Panc1 (cell line): ENCODE measurements around the gene VSIG1. TPM values are rescaled to one million over a fixed set of nuclear protein-coding genes. Genes with fewer than 3 reads are reported as not detected.
A peak's percentile ranks its signal among the peaks of the same experiment; 100 is the strongest.

ENCODE experiments used
- ATAC-seq: fragments of 200-7000 bp; cut with Tn5 transposase; 2 replicates; pipeline ENCODE4 v1.9.1; 2020; ENCODE audit warnings: mild to moderate bottlenecking, moderate library complexity
- BruUV-seq: library from RNA; stranded (reverse); fragments of 400-500 nt; replicated peaks from 2 replicates; lab custom pipeline; 2021; lab: Mats Ljungman, UMichigan
- CTCF ChIA-PET: fragments of 300-600 bp; sonication (Branson Sonifier 250); formaldehyde crosslinking; loops from one replicate; lab custom pipeline; 2022; ENCODE audit warnings: antibody characterized with exemption; lab: Charles Lee
- POLR2A ChIA-PET: fragments of 300-600 bp; sonication (Branson Sonifier 250); formaldehyde crosslinking; loops from one replicate; lab custom pipeline; 2022; ENCODE audit warnings: antibody characterized with exemption; lab: Charles Lee
- DNase-seq: peaks from one replicate; pipeline ENCODE4 v3.0.0-alpha.2; 2010; ENCODE audit warnings: low read depth, low spot score
- H3K27ac ChIP-seq: 2 replicates; pipeline ENCODE4 v1.5.1; 2011; ENCODE audit warnings: mild to moderate bottlenecking, low read length, inconsistent platforms
- H3K27me3 ChIP-seq: fragments of 200-500 bp; sonication (Bioruptor generic); 2 replicates; pipeline ENCODE4 v1.6.0; 2014; ENCODE audit warnings: low read length, inconsistent platforms; ENCODE audit not compliant: control insufficient read depth, insufficient read depth
- H3K36me3 ChIP-seq: fragments of 200-500 bp; sonication (Bioruptor generic); 2 replicates; pipeline ENCODE4 v1.5.1; 2014; ENCODE audit warnings: inconsistent platforms, mild to moderate bottlenecking, low read length, moderate library complexity; ENCODE audit not compliant: control insufficient read depth, insufficient read depth
- H3K4me1 ChIP-seq: 2 replicates; pipeline ENCODE4 v1.5.1; 2011; ENCODE audit warnings: inconsistent platforms, mild to moderate bottlenecking, low read length, moderate library complexity; ENCODE audit not compliant: control insufficient read depth, insufficient read depth
- H3K4me3 ChIP-seq, 2 experiments: 2 replicates each; pipeline ENCODE4 v1.5.1; 2011 to 2012; ENCODE audit warnings: low read depth in 2 of 2, low read length in 2 of 2, mild to moderate bottlenecking in 2 of 2, inconsistent platforms in 1 of 2, moderate library complexity in 1 of 2
- H3K9me3 ChIP-seq: fragments of 200-500 bp; sonication (Bioruptor generic); 2 replicates; pipeline ENCODE4 v1.5.1; 2014; ENCODE audit warnings: low read depth, mild to moderate bottlenecking, inconsistent platforms, low read length, moderate library complexity; ENCODE audit not compliant: control insufficient read depth, insufficient read depth
- CTCF ChIP-seq: fragments of 450-650 bp; IDR thresholded peaks from 2 replicates; pipeline ENCODE4 v1.5.1; 2017; ENCODE audit warnings: mild to moderate bottlenecking
- POLR2AphosphoS5 ChIP-seq: IDR thresholded peaks from 2 replicates; pipeline ENCODE4 v1.6.1; 2012; ENCODE audit warnings: mild to moderate bottlenecking, low read depth, low read length, moderate library complexity
- REST ChIP-seq, 2 experiments: IDR thresholded peaks; 2 replicates each; pipeline ENCODE4 v1.6.1; 2011 to 2012; ENCODE audit warnings: low read depth in 2 of 2, control low read depth in 1 of 2, low read length in 1 of 2, mild to moderate bottlenecking in 1 of 2, moderate library complexity in 1 of 2; ENCODE audit not compliant: insufficient read depth in 1 of 2
- SIN3A ChIP-seq: IDR thresholded peaks from 2 replicates; pipeline ENCODE4 v1.6.1; 2012; ENCODE audit warnings: low read depth, mild to moderate bottlenecking, low read length, moderate library complexity, borderline replicate concordance; ENCODE audit not compliant: insufficient read depth
- TCF7L2 ChIP-seq: IDR thresholded peaks from 2 replicates; pipeline ENCODE4 v1.6.1; 2011; ENCODE audit warnings: mild to moderate bottlenecking, low read depth, low read length, inconsistent platforms
- in situ Hi-C: cut with HindIII; loops from 2 replicates; pipeline ENCODE4 v1.10.0; 2016; ENCODE audit warnings: low sequenced_read_pairs, low pct_unique_long_range_greater_than_20kb
- intact Hi-C: fragments of 100-400 bp; cut with micrococcal nuclease; formaldehyde crosslinking; loops from one replicate; pipeline ENCODE4 v1.10.0; 2022; ENCODE audit not compliant: unreplicated experiment
- total RNA-seq: library from RNA; stranded (reverse); gene quantifications from one replicate; pipeline ENCODE4 v1.2.1, GENCODE V29; 2021; ENCODE audit not compliant: unreplicated experiment

VSIG1 gene
- total RNA-seq, 1 experiment from 2014 or later, result not detected

GRCh38 chrX:108032944-108033343 is 11.9 kb upstream of the VSIG1 start:
- DNase-seq, result no peak
- Histone ChIP-seq H3K27ac (peak overlapping the region; percentile 42; the same call in 1 of the 2 replicates), H3K36me3 (no peaks in the 10 kb centered on the region), H3K4me1 (peaks cover 34% of the 10 kb centered on the region), H3K4me3 (no peak overlapping the region), H3K27me3 (no peaks in the 10 kb centered on the region), H3K9me3 (no peaks in the 10 kb centered on the region)
- in situ Hi-C loops, result no loop called here
- intact Hi-C loops, result no loop called here
- TF ChIP-seq CTCF (no peak), REST (IDR thresholded peaks at IDR 0.05; ENCODE audit: insufficient read depth in 1 of 2, low read depth in 2 of 2, low read length in 1 of 2) (no peak), POLR2AphosphoS5 (no peak), SIN3A (no peak), TCF7L2 (no peak)
- no TSS peak for BruUV-seq
- POLR2A ChIA-PET, result no interaction called here
- CTCF ChIA-PET, result no interaction called here
- ATAC-seq, result no peak

DNA sequence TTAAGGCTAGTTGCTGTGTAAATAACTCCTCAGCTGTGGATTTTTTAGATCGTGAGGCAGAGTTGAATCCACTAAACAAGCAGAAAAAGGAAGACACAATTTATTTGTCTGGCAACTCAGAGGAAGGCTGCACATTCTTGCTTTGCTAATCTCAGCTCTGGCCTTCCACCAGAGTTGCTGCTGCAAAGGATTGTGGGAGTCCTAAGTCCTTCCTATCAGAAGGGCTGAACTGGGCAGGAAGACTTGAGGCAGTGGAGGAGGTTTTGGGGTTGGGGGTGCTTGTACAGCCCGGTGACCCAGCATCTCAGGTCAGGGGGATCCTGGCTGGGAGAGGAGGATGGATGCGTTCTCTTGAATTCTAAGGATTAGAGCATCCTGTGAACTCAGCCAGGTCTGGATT is 11.0 kb upstream of the VSIG1 start:
- in situ Hi-C loops (no loop called here), intact Hi-C loops (no loop called here)
- ATAC-seq, result no peak
- H3K9me3 ChIP-seq, result no peaks in the 10 kb centered on the region
- no peak for TF ChIP-seq REST (IDR thresholded peaks at IDR 0.05; ENCODE audit: insufficient read depth in 1 of 2, low read depth in 2 of 2, low read length in 1 of 2)
- TF ChIP-seq CTCF, result no peak
- no peaks in the 10 kb centered on the region for H3K27me3 ChIP-seq
- H3K4me3 ChIP-seq, result no peak overlapping the region
- no peaks in the 10 kb centered on the region for H3K36me3 ChIP-seq
- H3K27ac ChIP-seq, result peak overlapping the region; percentile 42; the same call in 1 of the 2 replicates
- ChIA-PET POLR2A (interaction anchor here (0.6 kb wide), 1 partner anchor 96 kb away, joined by 4 read pairs; no protein-coding TSS in a partner anchor), CTCF (no interaction called here)
- DNase-seq, result no peak
- no TSS peak for BruUV-seq
- H3K4me1 ChIP-seq, result peaks cover 34% of the 10 kb centered on the region
